ENCODE data around the gene MCU.
"Not testable (repeated sequence)": the region's sequence is repeated elsewhere in the genome, so short reads cannot be mapped to it uniquely, and the experiment has no call there.

The MCU gene

GRCh38 chr10:72763201-72763600, 71.3 kb downstream of the MCU start:
- no peak for DNase-seq

GRCh38 chr10:72764151-72764550, 72.2 kb downstream of the MCU start:
- peak; percentile 89 for DNase-seq

GRCh38 chr10:72765051-72765745, 73.3 kb downstream of the MCU start:
- DNase-seq = peak; percentile 43

- DNase-seq = not testable (repeated sequence)
Observed at GRCh38 chr10:72771195-72771594, 79.3 kb downstream of the MCU start.

GRCh38 chr10:72772031-72772430, 80.1 kb downstream of the MCU start:
- DNase-seq = peak; percentile 45

- no peak for DNase-seq
Observed at GRCh38 chr10:72779874-72780273, 87.9 kb downstream of the MCU start.

- DNase-seq = no peak
Observed at GRCh38 chr10:72782649-72783330, 90.8 kb downstream of the MCU start.

GRCh38 chr10:72783410-72783833, 91.5 kb downstream of the MCU start:
- DNase-seq = peak; percentile 32

- peak; percentile 93 for DNase-seq
Observed at GRCh38 chr10:72784551-72785351, 92.8 kb downstream of the MCU start.

- no peak for DNase-seq
Observed at GRCh38 chr10:72785409-72785808, 93.5 kb downstream of the MCU start.

- DNase-seq = peak; percentile 33
Observed at GRCh38 chr10:72790216-72790990, 98.5 kb downstream of the MCU start.

GRCh38 chr10:72792288-72792687, 100.3 kb downstream of the MCU start:
- DNase-seq = no peak

- DNase-seq = no peak
Observed at GRCh38 chr10:72793752-72794151, 101.8 kb downstream of the MCU start.

- peak; percentile 45 for DNase-seq
Observed at GRCh38 chr10:72794260-72794659, 102.3 kb downstream of the MCU start.

- peak; percentile 39 for DNase-seq
Observed at GRCh38 chr10:72796042-72796441, 104.1 kb downstream of the MCU start.

- no peak for DNase-seq
Observed at GRCh38 chr10:72796538-72796937, 104.6 kb downstream of the MCU start.

- peak; percentile 51 for DNase-seq
Observed at GRCh38 chr10:72800000-72800740, 108.2 kb downstream of the MCU start.

GRCh38 chr10:72800741-72801092, 108.8 kb downstream of the MCU start:
- no peak for DNase-seq

GRCh38 chr10:72801263-72801868, 109.4 kb downstream of the MCU start:
- no peak for DNase-seq

- no peak for DNase-seq
Observed at GRCh38 chr10:72802332-72802731, 110.4 kb downstream of the MCU start.

GRCh38 chr10:72802763-72803505, 111.0 kb downstream of the MCU start:
- peak; percentile 75 for DNase-seq

All from fibroblast of skin of back (primary cell).